ENCODE data around the gene USP48.

The USP48 gene

DNA sequence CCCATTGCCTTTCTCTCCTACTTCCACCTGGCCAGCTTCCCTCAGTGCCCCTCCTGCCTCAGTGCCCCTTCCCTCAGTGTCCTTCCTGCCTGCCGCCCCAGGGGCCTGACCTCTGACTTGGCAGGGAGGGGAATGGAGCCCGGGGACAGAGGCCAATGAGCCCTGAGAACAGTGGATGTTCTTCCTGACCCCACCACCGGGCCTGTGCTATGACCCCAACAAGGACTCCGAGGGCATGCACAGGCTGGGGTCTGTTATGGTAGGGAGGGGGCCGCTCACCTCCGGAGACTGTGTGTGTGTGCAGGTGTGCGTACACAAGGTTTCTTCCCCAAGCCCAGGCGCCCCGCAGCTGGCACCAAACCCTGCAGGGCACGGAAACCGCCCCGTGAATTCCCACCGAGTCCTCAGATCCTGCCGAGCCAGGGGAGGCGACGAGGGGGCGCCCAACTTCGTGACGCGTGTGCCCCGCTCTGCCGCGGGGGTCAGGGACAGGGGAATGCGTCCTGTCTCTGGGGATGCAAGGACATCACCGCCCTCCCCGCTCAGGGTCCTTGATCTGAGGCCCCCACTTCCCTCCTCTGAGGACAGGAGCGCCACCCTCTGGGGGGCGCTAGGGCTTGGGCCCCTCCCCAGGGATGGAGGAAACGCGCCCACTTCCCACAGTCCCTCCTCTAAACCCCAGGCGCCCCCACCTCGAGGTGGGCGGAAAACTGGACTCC is 114.6 kb downstream of the USP48 start:
- DNase-seq (ENCODE audit: low spot score): no peak

DNA sequence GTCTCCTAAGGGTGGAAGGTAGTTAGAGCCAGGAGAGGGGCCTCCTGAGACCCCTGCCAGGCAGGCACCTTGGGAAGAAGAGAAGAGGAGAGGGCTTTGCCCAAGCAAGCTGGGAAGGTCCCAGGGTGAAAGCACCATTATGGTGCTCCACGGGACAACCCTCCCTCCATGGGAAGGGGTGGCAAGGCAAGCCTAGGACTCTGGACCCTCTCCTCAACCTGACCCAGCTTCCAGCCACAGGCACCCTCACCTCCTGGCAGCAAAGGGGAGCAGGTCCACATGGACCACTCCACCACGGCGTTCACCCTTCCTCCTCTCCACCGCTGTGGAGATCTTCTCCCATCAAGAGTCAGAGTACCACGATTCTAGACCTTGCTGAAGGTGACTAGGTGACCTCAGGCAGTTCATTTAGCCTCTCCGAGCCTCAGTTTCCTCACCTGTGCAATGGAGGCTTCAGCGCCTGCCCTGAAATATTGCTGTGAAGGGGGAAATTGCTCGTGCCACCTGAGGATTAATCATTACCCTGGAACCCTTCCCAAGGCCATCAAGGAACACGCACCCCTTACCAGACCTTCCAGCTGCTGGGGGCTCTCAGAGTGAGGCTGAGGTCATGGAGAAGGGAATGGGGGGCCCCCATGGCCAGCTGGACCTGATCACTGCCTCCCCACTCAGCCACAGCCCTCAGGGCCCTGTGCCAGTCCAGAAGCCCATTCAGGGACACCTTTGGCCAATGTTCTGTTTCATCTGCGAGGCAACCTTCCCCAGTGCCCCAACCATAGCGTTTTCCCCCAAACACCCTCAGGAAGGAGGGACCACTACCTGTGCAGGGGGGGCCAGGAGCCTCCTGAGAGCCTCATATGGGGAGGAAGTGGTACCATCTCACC is 115.4 kb downstream of the USP48 start:
- DNase-seq (ENCODE audit: low spot score): no peak

DNA sequence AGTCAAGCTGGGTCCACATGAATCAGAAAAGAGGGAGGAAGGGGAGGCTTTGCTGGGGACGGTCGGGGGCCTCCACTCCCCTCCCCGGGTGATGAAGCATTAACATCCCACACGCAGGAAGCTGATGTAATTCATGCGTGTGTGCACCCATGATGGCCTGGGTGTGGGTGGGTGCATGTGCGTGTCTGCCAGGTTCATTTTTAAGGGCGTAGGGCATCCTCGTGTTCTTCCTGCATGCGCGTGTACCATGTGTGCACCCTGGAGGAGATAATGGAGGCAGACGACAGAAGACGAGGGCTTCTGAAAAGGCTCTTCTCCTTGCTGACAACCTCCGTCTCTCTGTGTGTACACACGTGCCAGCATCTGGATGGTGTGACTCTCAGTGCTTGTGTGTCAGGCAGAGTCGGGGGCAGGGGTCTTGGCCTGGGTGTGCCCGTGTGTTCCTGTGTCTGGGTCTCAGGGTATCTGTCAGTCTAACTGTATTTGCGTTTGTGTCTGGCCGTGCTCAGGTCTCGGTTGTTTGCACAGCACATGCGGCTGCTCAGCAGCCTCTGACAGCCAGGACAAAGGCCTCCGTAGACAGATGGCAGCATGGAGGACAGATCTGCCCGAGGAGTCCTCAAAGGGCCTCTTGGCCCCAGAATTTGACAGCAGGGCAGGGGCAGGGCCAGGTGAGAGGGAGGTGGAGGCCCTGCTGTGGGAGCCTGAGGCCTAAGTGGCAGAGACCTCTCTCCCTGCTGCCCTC is 116.2 kb downstream of the USP48 start:
- DNase-seq (ENCODE audit: low spot score): no peak

DNA sequence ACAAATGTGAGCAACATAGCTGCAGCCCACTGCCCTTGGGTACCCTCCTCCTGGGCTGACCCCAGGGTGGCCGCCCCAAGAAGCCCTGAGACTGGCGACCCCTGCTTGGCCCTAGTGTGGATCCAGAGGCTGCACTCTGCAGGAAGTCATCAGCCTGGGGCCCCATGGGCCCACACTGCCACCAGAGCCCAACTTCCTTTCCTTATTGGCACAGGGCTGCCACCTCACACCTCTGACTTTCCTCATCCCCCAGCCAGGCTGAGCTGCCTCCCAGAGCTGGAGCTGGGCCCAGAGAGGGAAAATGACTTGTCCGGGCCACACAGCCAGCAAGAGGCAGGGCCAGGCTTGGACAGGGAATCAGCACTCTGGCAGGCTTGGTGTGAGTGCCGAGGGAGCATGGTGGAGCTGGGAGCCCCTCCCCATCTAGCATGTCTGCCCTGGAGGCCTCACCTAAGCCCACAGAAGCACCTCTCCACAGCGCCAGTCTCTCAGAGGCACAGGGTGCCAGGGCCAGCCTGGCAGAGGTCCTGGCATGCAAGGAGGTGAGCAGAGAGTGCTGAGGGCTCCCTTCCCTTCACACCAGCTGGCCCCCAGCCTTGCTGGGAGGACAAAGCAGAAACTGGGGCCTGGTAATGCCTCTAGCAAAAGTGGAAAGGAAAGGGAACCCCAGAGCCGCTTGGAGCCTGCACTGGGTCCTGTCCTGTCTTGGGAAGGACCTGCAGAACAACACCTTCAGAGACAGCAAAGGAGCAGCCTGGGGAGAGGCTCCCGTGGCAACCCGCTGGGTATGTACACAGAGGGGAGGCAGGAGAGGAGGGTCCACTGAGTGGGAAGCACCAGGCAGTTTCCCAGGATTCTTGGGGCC is 117.0 kb downstream of the USP48 start:
- DNase-seq (ENCODE audit: low spot score): no peak

DNA sequence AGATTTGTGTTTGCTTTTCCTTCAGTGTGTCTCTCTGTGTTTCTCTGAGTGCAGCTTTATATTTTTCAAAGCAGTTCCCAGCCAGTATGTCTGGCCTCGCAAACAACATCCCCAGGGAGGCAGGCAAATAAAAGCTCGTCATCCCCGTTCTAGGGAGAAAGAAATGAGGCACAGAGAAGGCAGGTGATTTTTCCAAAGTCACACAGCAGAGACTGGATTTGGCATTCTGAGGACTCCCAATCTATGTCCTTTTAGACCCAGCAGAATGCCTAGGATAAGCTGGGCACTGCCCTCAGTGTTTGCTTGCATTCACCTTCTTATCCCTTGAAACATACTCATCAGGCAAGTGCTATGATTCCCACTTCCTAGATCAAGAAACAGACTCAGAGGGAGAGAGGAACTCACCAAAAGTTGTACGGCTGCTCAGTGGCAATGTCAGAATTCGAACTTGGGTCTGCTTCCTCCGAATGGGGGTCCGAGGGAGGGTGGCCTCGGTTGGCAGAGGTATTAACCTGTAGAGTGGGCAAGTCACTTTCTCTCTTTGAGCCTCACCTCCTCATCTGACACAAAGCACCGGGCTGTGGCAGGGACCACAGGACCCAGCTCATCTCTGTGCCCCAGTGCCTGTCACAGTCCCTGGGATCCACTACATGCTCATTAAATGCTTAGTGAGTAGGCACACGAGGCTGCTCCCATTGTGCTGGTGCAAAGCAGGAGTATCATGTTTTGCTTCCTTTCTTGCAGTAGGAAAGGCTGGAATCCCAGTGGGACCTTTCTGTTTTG is 118.0 kb downstream of the USP48 start:
- no peak for DNase-seq (ENCODE audit: low spot score)

DNA sequence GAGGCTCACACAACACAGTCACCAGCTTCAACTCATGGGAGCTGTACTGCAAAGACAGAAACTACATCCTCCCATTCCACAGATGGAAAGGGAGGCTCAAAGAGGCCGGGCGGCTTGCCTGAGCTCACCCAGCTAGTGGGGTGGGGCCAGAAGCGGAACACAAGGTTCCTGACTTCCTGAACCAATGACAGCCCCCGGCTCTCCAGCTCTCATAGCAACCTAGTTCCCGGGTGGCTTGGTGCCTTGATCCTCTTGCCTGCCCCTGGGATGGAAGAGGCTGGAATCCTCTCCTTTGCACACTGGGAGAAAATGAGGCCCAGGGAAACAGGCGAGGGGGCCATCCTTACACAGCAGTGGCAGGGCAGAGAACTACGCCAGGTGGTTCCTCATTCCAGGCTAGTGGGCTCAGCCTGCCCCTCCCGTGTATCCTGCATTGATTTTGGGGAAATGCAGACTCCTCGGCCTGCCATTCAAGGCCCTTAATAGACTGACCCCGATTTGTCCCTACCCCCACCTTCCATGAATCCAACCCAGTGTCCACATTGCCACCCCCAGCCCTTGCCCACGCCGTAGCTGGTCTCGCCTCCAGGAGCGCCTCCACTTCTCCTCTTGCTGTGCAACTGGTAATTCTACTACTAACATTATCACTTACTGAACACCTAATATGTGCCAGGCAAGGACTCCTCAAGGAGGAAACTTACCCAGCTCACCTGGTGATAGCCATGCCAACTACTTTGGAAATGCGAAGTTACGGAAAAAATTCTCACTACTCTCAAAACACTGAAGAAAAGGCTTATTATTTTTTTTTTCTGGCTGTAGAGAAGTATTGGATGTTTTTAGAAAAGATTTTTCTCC is 118.8 kb downstream of the USP48 start:
- DNase-seq (ENCODE audit: low spot score): no peak

DNA sequence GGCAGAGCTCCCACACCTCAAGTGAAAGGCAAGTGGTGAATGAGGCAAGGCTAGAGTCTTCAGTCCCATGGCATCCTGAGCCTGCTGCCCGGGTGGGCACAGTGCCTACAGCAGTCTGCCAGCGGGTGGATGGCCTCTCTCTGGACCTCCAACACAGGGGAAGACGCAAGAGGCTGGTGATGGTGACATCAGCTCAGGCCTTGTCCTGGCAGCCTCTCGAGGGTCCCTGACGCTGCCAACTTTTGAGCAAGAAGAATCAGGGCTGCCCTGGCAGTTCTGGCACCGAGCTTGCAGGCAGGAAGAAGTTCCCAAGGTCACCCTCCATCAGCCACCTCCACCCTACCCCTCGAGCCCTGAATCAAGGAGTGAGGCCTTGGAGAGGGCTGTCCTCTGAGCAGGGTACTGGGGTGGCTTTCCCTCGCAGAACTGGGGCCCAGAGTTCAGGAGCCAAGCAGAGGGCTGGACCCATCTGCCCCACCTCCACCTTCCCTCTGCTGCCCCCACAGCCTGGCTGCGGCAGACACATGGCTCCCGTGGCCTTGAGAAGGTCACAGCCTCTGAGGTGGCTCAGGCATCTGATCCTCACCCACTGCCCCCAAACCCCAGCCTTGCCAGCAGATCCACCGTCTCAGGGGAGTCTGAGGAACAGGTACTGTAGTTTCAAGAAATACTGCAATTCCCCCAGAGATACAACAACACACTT is 119.5 kb downstream of the USP48 start:
- DNase-seq (ENCODE audit: low spot score): no peak

DNA sequence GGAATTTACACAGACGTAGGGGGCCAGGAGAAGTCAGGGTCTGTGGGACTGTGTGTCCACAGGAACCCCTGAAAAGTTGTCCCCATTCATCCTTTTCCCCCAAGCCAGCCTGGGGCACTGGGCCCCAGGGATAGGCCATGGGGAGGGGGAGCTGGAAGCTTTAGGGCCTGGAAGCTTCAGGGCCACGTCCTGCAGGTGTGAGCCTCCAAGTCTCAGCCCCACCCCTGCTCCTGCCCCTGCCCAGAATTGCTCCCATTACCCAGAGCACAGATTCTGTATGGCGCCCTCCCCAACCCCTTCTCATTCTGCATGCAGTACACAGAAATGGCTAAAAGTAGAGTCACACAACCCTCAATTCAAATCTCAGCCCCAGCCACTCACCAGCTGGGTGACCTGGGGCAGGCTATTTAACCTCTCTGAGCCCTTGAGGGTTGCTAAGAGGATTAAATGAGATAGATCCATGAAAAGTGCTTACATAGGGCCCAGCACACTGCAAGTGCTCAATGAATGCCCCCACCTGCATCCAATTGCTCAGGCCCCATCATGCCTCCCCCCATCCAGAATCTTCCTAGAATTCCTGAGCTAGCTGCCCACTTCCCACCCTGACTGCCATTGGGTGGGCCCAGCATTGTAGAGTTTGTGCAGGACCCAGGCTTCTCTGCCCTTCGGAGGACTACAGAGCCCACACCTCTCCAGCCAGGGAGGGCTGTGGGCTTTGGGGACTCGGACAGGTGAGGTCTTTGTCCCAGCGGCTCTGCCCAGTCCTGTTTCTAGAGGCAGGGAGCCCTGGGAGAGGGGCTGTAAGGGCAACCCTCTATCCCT is 120.3 kb downstream of the USP48 start:
- no peak for DNase-seq (ENCODE audit: low spot score)

DNA sequence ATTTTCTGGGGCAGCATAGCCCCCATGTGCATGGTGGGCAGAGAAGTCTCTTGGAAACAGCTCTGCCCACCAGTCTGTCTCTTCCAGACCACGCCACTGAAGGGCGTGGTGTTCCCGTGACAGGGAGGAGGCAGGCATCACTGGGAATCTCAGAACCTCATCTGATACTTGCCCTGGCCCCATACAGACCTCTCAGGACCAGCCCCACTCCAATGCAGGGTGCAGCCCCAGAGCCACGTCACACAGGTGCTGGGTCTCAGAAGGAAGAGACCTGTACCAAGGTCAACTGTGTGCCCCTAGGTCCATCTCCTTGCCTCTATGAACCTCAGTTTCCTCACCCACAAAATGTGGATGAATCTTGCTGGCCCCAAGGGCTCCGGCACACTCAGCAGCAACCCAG is 121.1 kb downstream of the USP48 start:
- DNase-seq (ENCODE audit: low spot score): no peak

DNA sequence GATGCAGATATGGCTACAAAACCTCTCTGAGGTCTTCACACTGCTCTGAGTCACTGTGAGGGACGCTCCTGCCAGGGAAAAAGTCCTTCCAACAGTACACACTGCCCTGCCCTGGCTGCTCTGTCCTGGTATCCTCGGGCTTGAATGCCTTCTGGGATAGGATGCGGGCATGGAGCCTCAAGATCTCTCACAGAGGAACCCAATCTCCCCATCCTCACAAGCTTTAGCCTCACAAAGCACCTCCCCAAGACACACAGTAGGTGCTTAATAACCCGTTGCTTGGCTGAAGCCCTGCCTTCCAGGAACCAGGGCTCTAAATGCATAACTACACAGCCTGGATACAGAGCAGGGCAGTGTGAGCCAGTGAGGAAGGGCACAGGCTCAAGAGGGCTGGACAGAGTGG is 123.0 kb downstream of the USP48 start:
- no peak for DNase-seq (ENCODE audit: low spot score)

DNA sequence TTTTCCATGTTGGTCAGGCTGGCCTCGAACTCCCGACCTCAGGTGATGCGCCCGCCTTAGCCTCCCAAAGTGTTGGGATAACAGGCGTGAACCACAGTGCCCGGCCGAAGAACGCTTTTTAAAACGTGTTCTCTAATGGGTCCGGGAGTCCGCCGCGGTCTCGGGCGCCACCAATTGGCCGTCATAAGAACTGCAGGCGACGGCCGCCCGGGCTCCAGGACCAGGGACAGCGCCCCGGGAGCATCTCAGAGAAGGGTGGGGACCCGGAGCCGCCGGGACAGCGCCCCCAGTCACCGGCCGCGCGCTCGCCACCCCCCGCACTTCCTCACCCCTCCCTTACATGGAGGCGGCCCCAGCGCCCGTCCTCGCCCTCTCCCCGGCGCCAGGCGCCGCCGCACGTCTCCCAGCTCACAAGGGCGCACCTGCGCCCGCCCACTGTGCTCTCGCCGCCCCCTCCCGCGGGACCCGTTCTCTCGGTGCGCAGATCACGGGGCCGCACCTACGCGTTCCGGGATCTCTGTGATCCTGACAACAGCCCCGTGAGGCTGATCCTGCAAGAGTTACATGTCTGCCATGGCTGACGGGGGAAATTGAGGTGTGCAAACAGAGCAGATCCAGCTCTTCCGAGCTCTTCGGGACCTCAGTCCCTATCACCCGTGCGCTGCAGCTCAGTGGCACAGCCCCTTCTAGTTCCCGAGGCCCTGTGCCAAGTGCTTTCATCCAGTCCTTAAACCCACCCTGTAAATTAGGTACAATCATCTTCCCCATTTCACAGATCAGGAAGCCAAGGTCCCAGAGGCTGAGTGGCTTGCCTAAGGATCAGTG is 123.6 kb downstream of the USP48 start:
- peak; percentile 71 for DNase-seq (ENCODE audit: low spot score)

DNA sequence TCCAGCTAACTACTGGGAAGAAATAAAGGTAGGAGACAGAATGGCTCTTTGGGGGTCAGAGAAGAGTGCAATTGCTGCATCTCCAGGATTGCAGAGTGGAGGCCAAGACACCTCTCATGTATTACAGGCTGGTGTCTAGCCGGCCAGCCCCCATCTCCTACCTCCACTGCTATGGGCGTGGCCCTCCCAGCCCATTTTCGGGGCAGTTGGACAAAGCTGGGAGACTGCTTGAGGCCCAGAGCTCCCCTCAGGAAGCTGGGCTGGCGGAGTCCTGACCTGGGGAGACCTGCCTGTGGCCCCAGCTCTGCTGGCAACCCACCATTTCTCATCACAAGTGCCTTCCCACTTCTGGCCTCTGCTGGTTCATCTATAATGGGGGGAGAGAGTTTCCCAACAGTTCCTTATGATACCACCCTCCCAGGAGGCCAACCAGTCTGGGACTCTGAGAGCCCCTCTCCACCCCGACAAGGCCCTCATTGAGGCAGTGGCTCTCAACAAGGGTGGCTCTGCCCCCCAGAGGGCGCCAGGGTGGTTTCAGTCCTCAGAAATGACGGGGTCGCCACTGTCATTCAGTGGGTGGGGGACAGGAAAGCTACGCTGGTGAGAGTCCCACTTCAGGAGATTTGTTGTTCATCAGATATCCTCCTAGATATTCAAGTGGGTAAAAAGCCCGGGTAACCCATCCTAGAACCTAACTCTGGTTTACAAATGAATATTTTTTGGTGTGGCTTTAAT is 125.3 kb downstream of the USP48 start:
- peak; percentile 37 for DNase-seq (ENCODE audit: low spot score)

DNA sequence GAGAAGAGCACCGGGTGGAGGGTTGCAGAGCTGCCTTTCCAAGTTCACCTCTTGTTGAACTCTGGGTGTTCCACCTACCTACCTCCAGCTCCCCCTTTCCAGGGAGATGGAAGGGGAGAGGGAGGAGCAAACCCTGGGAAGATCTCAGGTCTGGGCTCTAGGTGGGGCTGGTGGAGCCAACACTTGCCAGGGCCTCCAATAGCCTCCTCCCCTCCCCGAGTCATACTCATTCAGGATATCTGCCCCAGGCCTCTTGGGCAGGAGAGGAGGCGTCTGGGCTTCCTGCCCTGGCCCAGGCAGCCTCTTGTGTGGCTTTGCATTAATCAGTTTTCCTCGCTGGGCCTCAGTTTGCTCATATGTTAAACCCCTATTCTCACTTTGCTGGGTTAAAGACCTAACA is 127.2 kb downstream of the USP48 start:
- DNase-seq (ENCODE audit: low spot score): no peak

DNA sequence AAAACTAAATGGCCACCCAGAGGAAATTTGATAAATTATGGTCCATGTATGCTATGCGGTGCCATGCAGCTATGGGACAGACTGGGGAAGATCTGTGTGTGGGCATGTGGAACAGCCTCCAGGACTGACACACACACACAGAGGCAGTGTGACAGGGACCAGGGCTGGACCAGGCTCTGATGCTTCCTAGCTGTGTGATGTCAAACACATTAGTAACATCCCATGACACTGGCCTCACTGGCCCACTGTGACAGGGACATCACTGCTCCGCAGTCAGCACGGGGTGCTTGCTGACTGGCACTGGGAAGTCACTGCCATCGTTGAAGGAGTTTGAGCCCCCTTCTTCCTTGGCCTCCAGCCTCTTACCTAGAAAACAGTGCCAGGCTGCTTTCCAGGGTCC is 127.7 kb downstream of the USP48 start:
- DNase-seq (ENCODE audit: low spot score): no peak

DNA sequence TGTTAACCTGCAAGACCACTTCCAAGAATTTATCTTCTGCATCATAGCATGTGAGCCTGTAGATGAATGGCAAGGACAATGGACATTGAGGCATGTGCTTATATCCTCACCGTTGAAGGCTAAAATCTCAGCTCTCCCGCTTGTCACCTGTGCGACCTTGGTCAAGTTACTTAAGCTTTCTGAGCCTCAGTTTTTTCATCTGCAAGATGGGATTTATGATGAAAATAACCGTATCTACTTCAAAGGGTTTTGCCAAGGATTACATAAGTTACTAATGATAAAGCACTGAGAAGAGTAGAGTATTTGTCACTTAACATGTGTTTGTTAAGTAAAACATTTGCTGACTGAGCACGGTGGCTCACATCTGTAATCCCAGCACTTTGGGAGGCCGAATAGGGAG is 128.7 kb downstream of the USP48 start:
- DNase-seq (ENCODE audit: low spot score): no peak

DNA sequence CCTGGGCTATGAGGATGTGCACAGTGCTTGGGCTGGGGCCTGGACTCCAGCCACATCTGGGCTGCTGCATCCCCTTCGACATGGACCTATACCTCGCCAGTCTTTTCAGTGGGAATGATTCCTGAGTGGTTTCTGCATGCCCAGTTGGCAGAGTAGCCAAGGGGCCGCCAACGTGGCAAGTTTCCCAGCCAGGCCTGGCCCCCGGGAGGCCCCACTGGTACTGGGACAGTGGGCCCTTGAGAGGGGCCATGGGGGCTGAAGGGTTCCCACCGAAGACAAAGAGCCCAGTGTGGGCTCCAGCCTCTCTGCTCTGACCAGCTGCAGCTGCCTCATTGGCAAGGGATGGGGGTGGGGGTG is 129.2 kb downstream of the USP48 start:
- DNase-seq (ENCODE audit: low spot score): no peak

Data from NAMALWA (cell line).